ENCODE data around the gene DMAC2.
A peak's percentile ranks its signal among the peaks of the same experiment; 100 is the strongest.

DMAC2 gene

DNA sequence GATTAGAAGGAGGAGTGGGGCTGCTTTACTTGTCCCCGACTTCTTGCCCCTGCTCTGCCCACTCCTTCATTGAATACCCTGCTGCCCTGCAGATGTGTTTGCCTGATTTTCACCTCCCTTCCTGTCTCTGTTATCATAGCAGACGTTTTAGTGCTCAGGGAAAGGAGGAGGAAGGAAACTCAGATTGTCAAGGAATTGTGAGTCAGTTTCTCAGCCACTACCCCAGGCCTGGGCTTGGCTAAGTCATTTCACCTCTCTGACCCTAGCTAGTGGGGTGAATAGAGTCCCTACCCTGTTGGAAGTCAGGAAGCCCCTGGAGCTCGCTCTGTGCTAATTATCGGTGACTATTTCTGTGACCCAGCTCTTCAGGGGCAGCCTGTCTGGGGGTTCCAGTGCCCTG, 38.2 kb downstream of the DMAC2 start:
- Histone ChIP-seq H3K9me3 (ENCODE audit: control insufficient read depth, low read length) (no peaks in the 10 kb centered on the region), H3K23ac (ENCODE audit: low read length in 2 of 2) (no peak overlapping the region), H3K9ac (ENCODE audit: low read length) (no peak overlapping the region), H2AFZ (ENCODE audit: low read depth, low read length) (no peak overlapping the region), H3K27me3 (ENCODE audit: control insufficient read depth in 1 of 2, insufficient read depth in 1 of 2, low read length in 2 of 2) (no peaks in the 10 kb centered on the region), H3K4ac (ENCODE audit: low read depth in 1 of 2, low read length in 2 of 2) (no peak overlapping the region), H3K79me1 (replicated peaks; ENCODE audit: low read length, poor library complexity, severe bottlenecking) (peaks cover 25% of the 10 kb centered on the region), H3K4me3 (ENCODE audit: insufficient read depth in 1 of 2, low read depth in 1 of 2, low read length in 2 of 2) (no peak overlapping the region), H3K4me1 (ENCODE audit: control insufficient read depth, insufficient read depth, low read depth, low read length) (peaks cover 5% of the 10 kb centered on the region), H2BK12ac (ENCODE audit: low read length in 2 of 2) (no peak overlapping the region), H3K18ac (ENCODE audit: low read depth in 1 of 2, low read length in 2 of 2) (no peak overlapping the region), H3K36me3 (ENCODE audit: control insufficient read depth in 1 of 2, insufficient read depth in 2 of 2, low read depth in 1 of 2, low read length in 2 of 2) (peaks cover 6 to 9% of the 10 kb centered on the region in 2 experiments), H3K4me2 (ENCODE audit: low read length, poor library complexity, severe bottlenecking) (no peak overlapping the region), H3K27ac (ENCODE audit: low read length, poor library complexity, severe bottlenecking) (no peak overlapping the region), H4K91ac (ENCODE audit: low read length) (no peak overlapping the region), H3K14ac (ENCODE audit: low read length in 2 of 2) (no peak overlapping the region), H4K8ac (ENCODE audit: low read length) (no peak overlapping the region), H2AK5ac (ENCODE audit: low read length, severe bottlenecking) (no peak overlapping the region), H2BK120ac (ENCODE audit: low read depth, low read length) (no peak overlapping the region), H2BK15ac (ENCODE audit: low read depth, poor library complexity, severe bottlenecking) (no peak overlapping the region), H2BK5ac (ENCODE audit: low read depth, low read length, poor library complexity, severe bottlenecking) (no peak overlapping the region)
- no peak for DNase-seq
- WGBS: 58% methylated on average over 3 of the region's 4 CpGs

DNA sequence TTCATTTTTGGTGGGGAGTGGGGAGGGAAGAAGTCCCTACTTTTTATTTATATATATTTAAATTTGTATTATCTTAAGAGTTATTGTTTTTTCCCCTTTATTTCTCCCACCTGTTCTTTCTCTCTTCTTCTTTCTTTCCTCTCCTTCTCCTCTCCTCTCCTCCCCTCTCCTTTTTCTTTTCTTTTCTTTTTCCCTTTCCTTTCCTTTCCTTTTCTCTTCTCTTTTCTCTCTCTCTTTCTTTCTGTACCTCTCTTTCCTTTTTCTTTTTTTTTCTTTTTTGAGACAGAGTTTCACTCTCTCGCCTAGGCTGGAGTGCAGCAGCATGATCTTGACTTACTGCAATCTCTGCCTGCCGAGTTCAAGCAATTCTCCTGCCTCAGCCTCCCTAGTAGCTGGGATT, 40.2 kb downstream of the DMAC2 start:
- no peaks in the 10 kb centered on the region for H3K9me3 ChIP-seq (ENCODE audit: control insufficient read depth, low read length)
- H2AFZ ChIP-seq (ENCODE audit: low read depth, low read length): no peak overlapping the region
- H2BK15ac ChIP-seq (ENCODE audit: low read depth, poor library complexity, severe bottlenecking): no peak overlapping the region
- H3K9ac ChIP-seq (ENCODE audit: low read length): no peak overlapping the region
- H3K27ac ChIP-seq (ENCODE audit: low read length, poor library complexity, severe bottlenecking): no peak overlapping the region
- H3K79me1 ChIP-seq (replicated peaks; ENCODE audit: low read length, poor library complexity, severe bottlenecking): peaks cover 32% of the 10 kb centered on the region
- 92% methylated on average over 2 of the region's 2 CpGs for WGBS
- H2BK12ac ChIP-seq (ENCODE audit: low read length in 2 of 2): no peak overlapping the region
- H3K4me1 ChIP-seq (ENCODE audit: control insufficient read depth, insufficient read depth, low read depth, low read length): peaks cover 5% of the 10 kb centered on the region
- no peak overlapping the region for H3K4ac ChIP-seq (ENCODE audit: low read depth in 1 of 2, low read length in 2 of 2)
- H2BK5ac ChIP-seq (ENCODE audit: low read depth, low read length, poor library complexity, severe bottlenecking): no peak overlapping the region
- no peak overlapping the region for H4K91ac ChIP-seq (ENCODE audit: low read length)
- no peak overlapping the region for H2BK120ac ChIP-seq (ENCODE audit: low read depth, low read length)
- no peak overlapping the region for H3K4me3 ChIP-seq (ENCODE audit: insufficient read depth in 1 of 2, low read depth in 1 of 2, low read length in 2 of 2)
- no peak overlapping the region for H2AK5ac ChIP-seq (ENCODE audit: low read length, severe bottlenecking)
- no peak for DNase-seq
- no peak overlapping the region for H3K23ac ChIP-seq (ENCODE audit: low read length in 2 of 2)
- no peaks in the 10 kb centered on the region for H3K27me3 ChIP-seq (ENCODE audit: control insufficient read depth in 1 of 2, insufficient read depth in 1 of 2, low read length in 2 of 2)
- no peak overlapping the region for H3K14ac ChIP-seq (ENCODE audit: low read length in 2 of 2)
- H3K36me3 ChIP-seq (ENCODE audit: control insufficient read depth in 1 of 2, insufficient read depth in 2 of 2, low read depth in 1 of 2, low read length in 2 of 2): peaks cover 6 to 9% of the 10 kb centered on the region in 2 experiments
- H3K18ac ChIP-seq (ENCODE audit: low read depth in 1 of 2, low read length in 2 of 2): no peak overlapping the region
- H4K8ac ChIP-seq (ENCODE audit: low read length): no peak overlapping the region
- no peak overlapping the region for H3K4me2 ChIP-seq (ENCODE audit: low read length, poor library complexity, severe bottlenecking)

DNA sequence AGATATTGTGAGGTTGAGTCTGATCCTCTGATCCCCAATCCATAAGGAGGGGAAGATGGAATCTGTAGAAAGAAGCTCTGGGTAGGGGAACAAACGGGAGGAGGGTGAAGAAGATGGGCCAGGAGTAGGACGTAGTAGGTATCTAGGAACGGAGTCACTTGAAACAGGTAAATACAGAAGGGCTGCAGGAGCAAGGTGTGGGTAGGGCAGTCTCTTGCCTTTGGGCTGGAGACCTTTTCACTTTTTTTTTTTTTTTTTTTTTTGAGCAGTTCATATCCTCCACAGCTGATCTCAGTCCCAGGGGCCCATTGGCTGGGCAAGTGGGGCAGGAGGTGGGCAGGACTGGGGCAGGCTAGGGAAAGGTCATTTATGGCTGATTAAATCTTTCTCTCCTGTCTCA, 40.6 kb downstream of the DMAC2 start:
- no peak overlapping the region for H3K18ac ChIP-seq (ENCODE audit: low read depth in 1 of 2, low read length in 2 of 2)
- H3K4ac ChIP-seq (ENCODE audit: low read depth in 1 of 2, low read length in 2 of 2): no peak overlapping the region
- no peak overlapping the region for H2AK5ac ChIP-seq (ENCODE audit: low read length, severe bottlenecking)
- H3K23ac ChIP-seq (ENCODE audit: low read length in 2 of 2): no peak overlapping the region
- H3K79me1 ChIP-seq (replicated peaks; ENCODE audit: low read length, poor library complexity, severe bottlenecking): peaks cover 32% of the 10 kb centered on the region
- H2BK120ac ChIP-seq (ENCODE audit: low read depth, low read length): no peak overlapping the region
- no peak overlapping the region for H3K4me2 ChIP-seq (ENCODE audit: low read length, poor library complexity, severe bottlenecking)
- no peak overlapping the region for H2AFZ ChIP-seq (ENCODE audit: low read depth, low read length)
- H2BK12ac ChIP-seq (ENCODE audit: low read length in 2 of 2): no peak overlapping the region
- no peaks in the 10 kb centered on the region for H3K27me3 ChIP-seq (ENCODE audit: control insufficient read depth in 1 of 2, insufficient read depth in 1 of 2, low read length in 2 of 2)
- peaks cover 5% of the 10 kb centered on the region for H3K4me1 ChIP-seq (ENCODE audit: control insufficient read depth, insufficient read depth, low read depth, low read length)
- DNase-seq: no peak
- H3K14ac ChIP-seq (ENCODE audit: low read length in 2 of 2): no peak overlapping the region
- 78% methylated on average over 3 of the region's 3 CpGs for WGBS
- H3K9ac ChIP-seq (ENCODE audit: low read length): peak overlapping the region; percentile 98
- H3K27ac ChIP-seq (ENCODE audit: low read length, poor library complexity, severe bottlenecking): no peak overlapping the region
- H2BK5ac ChIP-seq (ENCODE audit: low read depth, low read length, poor library complexity, severe bottlenecking): no peak overlapping the region
- H2BK15ac ChIP-seq (ENCODE audit: low read depth, poor library complexity, severe bottlenecking): no peak overlapping the region
- H4K8ac ChIP-seq (ENCODE audit: low read length): no peak overlapping the region
- H4K91ac ChIP-seq (ENCODE audit: low read length): no peak overlapping the region
- H3K36me3 ChIP-seq (ENCODE audit: control insufficient read depth in 1 of 2, insufficient read depth in 2 of 2, low read depth in 1 of 2, low read length in 2 of 2): peaks cover 6 to 9% of the 10 kb centered on the region in 2 experiments
- no peaks in the 10 kb centered on the region for H3K9me3 ChIP-seq (ENCODE audit: control insufficient read depth, low read length)
- H3K4me3 ChIP-seq (ENCODE audit: insufficient read depth in 1 of 2, low read depth in 1 of 2, low read length in 2 of 2): peak overlapping the region in 1 of 2 experiments; percentile 98

DNA sequence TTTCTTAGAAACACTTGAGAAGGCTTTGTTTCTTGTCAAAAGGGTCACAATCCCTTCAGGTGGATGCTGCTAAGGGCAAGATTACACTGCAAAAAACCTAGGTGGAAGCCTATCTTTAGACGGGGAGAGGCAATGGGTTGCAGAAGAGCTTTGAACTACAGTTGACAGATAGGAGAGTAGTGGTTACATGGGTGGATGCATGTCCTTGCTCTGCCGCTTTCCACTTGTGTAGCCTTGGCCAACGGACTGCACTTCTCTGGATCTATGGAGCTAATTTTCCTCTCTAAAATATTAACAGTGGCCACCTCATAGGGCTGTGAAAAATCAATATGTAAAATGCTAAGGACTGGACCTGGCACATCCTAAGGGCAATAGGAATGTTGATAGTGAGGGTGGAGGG, 41.1 kb downstream of the DMAC2 start:
- Histone ChIP-seq H3K4me3 (ENCODE audit: insufficient read depth in 1 of 2, low read depth in 1 of 2, low read length in 2 of 2) (peak overlapping the region in 1 of 2 experiments; percentile 98), H3K27ac (ENCODE audit: low read length, poor library complexity, severe bottlenecking) (no peak overlapping the region), H3K9me3 (ENCODE audit: control insufficient read depth, low read length) (no peaks in the 10 kb centered on the region), H2BK5ac (ENCODE audit: low read depth, low read length, poor library complexity, severe bottlenecking) (no peak overlapping the region), H4K8ac (ENCODE audit: low read length) (no peak overlapping the region), H2BK120ac (ENCODE audit: low read depth, low read length) (no peak overlapping the region), H2BK15ac (ENCODE audit: low read depth, poor library complexity, severe bottlenecking) (no peak overlapping the region), H3K9ac (ENCODE audit: low read length) (peak overlapping the region; percentile 98), H3K79me1 (replicated peaks; ENCODE audit: low read length, poor library complexity, severe bottlenecking) (peaks cover 32% of the 10 kb centered on the region), H2AFZ (ENCODE audit: low read depth, low read length) (no peak overlapping the region), H3K4ac (ENCODE audit: low read depth in 1 of 2, low read length in 2 of 2) (no peak overlapping the region), H3K18ac (ENCODE audit: low read depth in 1 of 2, low read length in 2 of 2) (no peak overlapping the region), H4K91ac (ENCODE audit: low read length) (no peak overlapping the region), H2AK5ac (ENCODE audit: low read length, severe bottlenecking) (no peak overlapping the region), H3K36me3 (ENCODE audit: control insufficient read depth in 1 of 2, insufficient read depth in 2 of 2, low read depth in 1 of 2, low read length in 2 of 2) (peaks cover 5 to 8% of the 10 kb centered on the region in 2 experiments), H3K4me2 (ENCODE audit: low read length, poor library complexity, severe bottlenecking) (peak overlapping the region; percentile 93), H3K27me3 (ENCODE audit: control insufficient read depth in 1 of 2, insufficient read depth in 1 of 2, low read length in 2 of 2) (no peaks in the 10 kb centered on the region), H3K23ac (ENCODE audit: low read length in 2 of 2) (no peak overlapping the region), H3K4me1 (ENCODE audit: control insufficient read depth, insufficient read depth, low read depth, low read length) (peaks cover 5% of the 10 kb centered on the region), H2BK12ac (ENCODE audit: low read length in 2 of 2) (no peak overlapping the region), H3K14ac (ENCODE audit: low read length in 2 of 2) (no peak overlapping the region)
- no peak for DNase-seq
- 76% methylated on average over 2 of the region's 3 CpGs for WGBS

Measured in mesenchymal stem cell (in vitro differentiated cells and primary cell).